Vagina (tissue), 2 donors: ENCODE data around the gene CA5A.

Experiments used
- POLR2A ChIP-seq, 2 donors: fragments of 450-650 bp; IDR thresholded peaks; one replicate each; pipeline ENCODE4 v1.6.1; 2017; ENCODE audit warnings: antibody characterized with exemption in 2 of 2, mild to moderate bottlenecking in 2 of 2, moderate library complexity in 2 of 2
- TF ChIP-seq, protein P1 (sequence below), 3 experiments: fragments of 450-650 bp in 2 of 3; fragments of 200-600 bp in 1 of 3; sonication (generic) in 1 of 3; IDR thresholded peaks; one replicate each; pipeline ENCODE4 v1.5.1; 2017 to 2019; ENCODE audit warnings: antibody characterized with exemption in 3 of 3, mild to moderate bottlenecking in 2 of 3, moderate library complexity in 2 of 3

DNA sequence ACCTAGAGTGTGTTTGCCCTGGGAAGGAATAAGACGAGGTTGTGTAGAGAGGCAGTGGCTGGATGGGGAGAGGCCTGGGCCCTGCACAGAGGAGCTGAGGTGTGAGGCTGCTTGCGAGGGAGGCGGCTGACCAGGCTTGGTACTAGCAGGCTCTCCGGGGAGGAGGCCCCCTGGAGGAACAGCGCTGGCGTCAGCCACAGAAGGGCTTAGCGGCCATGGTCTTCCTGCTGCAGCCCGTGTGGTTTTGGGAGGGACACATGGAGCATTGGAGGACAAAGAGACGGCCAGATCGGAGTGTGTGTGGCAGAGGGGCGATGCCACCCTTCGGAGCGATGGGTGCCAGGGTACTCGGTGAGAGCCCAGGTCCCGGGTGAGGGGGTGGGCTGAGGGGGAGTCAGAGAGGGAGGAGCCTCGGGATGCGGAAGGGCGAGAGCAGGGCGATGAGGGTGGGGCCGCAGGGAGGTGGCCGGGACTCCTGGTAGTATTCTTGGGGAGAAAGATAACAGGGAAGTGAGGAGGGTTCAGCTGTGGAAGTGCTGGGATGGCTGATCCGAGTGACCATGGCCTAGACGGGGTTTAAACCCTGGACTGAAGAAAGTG, 23.2 kb upstream of the CA5A start:
- TF ChIP-seq, protein P1, sequence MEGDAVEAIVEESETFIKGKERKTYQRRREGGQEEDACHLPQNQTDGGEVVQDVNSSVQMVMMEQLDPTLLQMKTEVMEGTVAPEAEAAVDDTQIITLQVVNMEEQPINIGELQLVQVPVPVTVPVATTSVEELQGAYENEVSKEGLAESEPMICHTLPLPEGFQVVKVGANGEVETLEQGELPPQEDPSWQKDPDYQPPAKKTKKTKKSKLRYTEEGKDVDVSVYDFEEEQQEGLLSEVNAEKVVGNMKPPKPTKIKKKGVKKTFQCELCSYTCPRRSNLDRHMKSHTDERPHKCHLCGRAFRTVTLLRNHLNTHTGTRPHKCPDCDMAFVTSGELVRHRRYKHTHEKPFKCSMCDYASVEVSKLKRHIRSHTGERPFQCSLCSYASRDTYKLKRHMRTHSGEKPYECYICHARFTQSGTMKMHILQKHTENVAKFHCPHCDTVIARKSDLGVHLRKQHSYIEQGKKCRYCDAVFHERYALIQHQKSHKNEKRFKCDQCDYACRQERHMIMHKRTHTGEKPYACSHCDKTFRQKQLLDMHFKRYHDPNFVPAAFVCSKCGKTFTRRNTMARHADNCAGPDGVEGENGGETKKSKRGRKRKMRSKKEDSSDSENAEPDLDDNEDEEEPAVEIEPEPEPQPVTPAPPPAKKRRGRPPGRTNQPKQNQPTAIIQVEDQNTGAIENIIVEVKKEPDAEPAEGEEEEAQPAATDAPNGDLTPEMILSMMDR (IDR thresholded peaks at IDR 0.05): no peak
- TF ChIP-seq POLR2A (IDR thresholded peaks at IDR 0.05): no peak
